Measurements from ENCODE around the gene CAMK2N2.
"Not testable (repeated sequence)": the region's sequence is repeated elsewhere in the genome, so short reads cannot be mapped to it uniquely, and the experiment has no call there.

Gene CAMK2N2

DNA sequence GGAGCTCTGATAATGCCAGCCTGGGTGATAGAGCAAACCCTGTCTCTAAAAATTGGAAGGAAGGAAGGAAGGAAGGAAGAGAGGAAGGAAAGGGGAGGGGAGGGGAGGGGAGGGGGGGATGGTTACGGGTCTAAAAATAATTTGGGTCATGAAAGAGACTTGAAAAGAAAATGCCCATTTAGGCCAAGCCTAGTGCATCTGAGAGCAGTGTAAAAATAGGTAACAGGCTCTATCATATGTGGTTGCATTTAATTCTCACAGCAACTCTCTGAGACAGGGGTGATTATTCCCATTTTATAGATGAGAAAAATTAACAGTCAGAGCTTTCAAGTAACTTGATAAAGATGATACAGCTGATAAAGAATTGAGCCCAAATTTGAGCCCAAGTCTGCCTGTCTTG lies 10.9 kb upstream of the CAMK2N2 start:
- DNase-seq = no peak

DNA sequence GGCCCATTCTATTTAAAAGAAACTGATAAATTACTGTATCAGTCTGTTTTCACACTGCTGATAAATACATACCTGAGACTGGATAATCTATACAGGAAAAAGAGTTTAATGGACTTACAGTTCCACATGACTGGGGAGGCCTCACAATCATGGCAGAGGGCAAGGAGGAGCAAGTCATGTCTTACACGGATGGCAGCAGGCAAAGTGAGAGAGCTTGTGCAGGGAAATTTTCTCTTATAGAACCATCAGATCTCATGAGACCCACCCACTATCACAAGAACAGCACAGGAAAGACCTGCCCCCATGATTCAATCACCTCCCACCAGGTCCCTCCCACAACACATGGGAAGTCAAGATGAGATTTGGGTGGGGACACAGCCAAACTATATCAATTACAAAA lies 5.9 kb upstream of the CAMK2N2 start:
- not testable (repeated sequence) for DNase-seq

DNA sequence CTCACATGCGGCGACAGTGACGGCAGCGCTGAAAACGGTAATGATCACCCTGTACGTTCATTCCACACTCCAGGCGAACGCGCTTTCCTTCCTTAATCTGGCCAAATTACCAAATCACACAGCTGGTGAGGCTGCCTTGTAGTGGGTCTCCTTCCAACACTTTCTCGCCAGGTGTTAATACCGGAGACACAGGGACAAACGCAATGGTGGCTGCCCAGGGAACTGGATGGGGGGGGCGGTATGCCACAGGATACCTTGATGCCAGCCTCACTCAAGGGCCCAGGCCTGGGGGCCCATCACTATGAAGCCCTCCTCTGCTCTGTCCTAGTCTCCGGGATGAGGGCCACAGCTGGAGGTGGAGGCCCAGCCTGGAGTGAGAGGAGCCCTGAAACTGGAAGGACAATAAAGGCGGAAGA lies 1.4 kb upstream of the CAMK2N2 start:
- DNase-seq = no peak

DNA sequence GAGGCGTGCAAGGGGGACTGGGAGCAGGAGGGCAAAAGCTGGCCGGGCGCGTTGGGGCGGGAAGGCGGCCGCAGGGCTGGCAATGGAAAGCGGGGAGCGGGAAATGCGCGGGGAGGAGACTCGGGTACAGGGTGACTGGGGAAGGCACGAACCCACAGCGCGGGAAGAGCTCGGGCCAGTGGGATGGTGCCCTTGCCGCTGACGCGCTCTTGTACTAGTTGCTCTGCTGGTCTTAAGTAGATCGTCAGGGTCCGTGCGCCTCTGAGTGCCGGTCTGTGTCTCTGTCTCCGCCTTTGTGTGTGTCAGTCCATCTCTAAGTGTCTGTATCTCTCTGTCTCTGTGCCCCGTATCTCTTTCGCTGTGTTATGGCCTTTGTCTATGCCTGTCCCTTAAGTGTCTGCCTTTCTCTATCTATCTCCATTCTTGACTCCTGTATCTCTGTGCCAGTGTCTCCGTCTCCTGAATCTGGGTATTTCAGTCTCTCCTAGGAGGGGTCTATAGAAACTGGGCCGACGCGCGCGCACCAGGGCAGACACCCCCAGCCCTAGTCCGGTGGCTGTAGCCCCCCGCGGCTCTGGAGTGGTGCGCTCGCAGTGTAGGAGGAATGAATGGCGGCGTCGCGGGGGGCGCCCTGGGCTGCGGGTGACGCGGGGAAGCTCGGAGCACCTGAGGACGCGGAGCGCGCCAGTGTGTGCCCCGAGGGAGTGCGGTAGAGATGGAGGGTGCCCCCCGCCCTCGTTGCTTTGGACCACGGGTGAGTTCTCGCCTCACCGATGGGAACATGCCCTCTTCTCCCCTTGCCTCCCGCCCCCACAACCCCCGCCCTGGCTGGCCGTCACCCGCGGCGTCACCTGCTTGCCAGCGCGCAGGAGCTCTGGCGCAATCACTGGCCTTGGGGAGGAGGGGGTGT lies 756 bp upstream of the CAMK2N2 start:
- DNase-seq = no peak

DNA sequence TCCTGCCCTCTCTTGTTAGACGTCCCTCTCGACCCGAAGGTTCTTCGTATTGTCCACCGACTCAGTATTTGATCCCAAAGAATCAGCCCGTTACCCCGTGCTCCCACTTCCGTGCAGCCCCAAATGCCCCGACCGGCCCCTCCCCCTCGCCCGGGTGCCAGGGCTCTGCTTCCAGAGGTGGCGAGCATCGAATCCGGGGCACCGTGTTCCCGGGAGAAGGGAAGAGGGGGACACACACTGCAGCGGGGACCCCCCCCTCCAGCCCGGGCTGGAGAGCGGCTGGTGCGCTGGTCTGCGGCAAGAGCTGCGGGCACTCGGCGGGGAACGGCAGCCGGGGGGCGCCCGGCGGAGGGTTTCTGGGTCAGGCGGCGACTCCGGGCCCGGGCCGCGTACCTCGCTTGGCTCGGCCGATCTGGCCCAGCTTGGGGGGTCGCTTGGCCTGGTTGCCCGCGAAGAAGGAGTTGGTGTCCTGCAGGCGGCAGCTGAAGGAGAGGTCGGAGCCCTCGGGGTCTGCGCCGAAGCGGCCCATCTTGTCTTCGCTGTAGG lies 556 bp downstream of the CAMK2N2 start:
- no peak for DNase-seq

DNA sequence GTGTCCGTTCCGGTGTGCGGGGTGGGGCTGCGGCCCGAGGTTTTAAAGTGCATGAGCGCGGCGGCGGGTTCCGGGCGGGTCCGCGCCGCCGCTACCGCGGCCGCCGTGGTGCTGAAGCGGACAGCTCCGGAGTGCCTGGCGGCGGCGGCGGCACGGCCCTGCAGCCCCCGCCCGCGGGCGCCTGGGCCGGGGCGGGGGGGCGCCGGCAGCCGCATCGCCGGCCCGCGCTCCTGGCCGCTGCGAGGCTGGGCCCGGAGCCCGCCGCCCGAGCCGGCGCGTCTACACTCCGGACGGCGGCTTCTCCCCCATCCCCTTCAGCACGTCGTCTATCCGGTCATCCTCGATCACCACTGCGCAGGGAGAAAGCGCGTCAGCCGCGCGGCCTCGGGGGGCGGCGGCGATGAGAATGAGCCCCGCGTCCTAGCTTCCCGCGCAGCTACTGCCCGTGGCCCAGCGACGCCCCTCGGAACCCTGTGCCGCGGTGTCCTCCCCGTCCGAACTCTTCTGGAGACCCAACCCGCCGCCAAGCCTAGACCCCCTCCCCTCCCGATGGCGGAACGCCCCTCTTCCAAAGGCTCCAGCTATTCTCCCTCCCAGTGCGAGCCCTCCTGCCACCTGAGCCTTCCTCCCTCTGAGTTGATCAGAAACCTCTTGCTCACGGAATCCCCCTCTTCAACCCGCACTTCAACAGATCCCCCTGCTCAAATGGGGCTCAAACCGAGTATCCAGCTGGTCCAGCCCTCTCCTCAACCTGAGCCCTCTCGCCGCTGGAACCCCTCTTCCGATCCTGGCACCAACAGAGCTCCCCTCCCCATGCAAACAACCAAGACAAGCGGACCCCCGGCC lies 1.3 kb downstream of the CAMK2N2 start:
- DNase-seq = peak; percentile 51

DNA sequence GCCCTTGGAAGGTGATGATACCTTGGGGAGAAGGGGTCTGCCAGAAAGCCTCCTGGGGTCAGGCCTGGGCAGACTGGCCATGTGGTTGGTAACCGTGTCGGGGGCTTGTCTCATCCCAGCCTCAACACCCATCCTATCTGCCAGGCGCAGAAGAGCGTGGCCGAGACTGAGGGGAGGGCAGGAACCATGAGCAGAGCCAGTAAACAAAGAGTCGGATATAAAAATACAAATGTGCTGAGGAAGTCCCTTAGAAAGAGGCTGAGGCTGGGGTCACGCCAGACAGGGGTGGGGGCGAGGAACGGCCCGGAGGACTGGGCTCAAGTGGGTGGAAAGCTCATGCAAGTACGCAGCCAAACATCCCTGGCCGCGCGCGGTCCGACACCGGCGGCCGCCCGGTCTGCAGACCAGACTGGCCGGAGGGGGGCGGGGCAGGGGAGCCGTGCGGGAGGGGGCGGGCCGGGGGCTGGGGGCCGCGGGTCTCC lies 1.9 kb downstream of the CAMK2N2 start:
- no peak for DNase-seq

DNA sequence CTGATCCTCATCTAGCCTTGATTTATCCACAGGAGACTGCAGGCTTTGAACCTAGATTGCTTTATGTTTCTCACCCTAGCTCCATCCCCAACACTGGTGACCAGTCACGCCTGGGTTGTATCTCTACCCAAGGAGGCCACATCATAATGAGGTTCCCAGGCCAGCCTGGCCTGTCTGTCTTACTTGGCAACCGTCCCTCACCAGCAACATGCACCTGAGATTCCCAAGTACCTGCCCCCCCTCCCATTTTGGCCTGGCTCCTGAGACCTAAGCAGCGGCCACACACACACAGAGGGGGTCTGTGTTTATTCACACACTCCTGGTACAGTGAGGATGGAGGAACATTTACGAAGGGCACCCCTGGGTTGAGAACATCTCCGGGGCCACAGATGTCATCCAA lies 2.4 kb downstream of the CAMK2N2 start:
- DNase-seq = no peak

DNA sequence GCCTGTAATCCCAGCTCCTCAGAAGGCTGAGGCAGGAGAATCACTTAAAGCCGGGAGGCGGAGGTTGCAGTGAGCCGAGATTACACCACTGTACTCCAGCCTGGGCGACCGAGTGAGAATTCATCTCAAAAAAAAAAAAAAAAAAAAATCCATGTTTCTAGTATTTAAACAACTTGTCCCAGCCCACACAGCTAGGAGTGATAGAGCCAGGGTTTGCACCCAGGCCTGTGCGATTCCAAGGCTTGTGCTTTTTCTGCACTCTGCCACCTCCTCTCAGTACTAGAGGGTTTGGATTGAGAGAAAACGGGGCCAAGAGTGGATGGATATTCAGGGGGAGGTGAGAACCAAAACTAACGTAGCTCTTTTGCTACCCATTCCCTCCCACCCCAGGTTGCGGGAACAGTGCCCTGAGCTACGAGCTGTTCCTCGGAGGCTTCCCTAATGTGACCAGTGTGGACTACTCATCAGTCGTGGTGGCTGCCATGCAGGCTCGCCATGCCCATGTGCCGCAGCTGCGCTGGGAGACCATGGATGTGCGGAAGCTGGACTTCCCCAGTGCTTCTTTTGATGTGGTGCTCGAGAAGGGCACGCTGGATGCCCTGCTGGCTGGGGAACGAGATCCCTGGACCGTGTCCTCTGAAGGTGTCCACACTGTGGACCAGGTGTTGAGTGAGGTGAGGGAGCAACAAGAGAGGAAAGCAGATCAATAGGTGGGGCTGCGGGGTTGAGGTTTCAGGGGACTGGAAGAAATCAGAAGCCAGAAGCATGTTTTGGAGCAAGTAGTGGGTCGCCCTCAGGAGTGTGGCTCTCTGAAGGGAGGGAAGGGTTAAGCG lies 4.1 kb downstream of the CAMK2N2 start:
- no peak for DNase-seq

DNA sequence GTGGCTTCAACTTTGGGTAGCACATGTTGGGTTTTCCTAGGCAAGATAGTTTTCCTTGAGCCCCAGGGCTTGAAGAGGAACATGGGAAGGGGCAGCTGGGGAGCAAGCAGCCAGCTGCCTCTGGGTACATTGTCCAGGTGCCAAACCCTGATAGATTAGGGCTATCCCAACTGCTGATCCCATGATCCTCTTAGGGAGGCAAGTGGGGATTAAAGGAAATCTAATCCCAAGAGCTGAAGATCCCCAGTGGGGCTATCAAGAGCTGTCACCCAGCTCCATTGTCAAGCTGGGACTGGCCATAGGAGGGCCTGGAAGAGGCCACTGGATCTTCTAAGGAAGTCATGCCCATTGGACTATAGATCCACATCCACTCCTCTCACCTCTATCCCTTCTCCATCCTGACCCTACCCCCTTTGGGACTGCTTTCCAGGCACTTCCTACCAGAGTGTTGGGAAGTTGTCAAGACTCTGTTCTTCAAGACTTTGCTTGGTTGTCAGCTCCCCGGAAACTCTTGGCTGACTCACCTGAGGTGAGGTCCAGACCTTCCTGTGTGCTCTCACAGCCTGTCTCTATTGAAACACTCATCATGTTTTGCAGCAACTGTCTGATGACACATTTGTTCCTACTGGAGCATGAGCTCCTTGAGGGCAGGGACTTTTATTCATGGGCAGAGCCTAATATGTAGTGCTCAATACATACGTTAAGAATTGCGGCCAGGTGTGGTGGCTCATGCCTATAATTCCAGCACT lies 5.9 kb downstream of the CAMK2N2 start:
- DNase-seq = no peak

DNA sequence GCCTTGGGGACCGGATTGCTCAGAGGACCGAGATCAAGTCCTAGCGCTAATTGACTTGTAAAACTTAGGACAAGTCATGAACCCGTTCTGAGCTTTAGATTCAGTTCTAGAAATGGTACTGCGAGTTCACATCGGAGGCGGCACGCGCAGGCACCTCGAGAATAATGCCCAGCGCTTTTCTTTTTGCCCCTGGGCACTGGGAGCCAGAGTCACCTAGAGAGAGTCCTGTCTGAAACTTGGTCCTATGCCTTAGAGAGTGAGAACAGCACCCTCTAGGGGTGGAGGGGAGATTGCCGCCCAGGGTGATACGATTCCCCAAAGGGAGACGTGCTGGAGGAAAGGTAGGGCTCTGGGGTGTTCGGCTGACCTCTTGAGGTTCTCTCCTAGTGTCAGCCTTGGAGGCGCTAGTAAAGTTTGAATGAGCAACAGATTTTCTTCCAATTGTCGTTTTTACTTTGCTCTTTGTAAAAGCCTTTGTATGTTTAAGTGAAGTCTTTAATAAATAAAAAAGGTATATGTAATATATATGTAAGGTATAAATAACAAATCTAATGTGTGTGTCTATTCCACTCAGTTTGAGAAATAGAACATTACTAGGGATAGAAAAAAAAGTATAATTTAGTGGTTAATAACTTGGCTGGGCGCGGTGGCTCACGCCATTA lies 11.1 kb downstream of the CAMK2N2 start:
- DNase-seq = peak; percentile 74

DNA sequence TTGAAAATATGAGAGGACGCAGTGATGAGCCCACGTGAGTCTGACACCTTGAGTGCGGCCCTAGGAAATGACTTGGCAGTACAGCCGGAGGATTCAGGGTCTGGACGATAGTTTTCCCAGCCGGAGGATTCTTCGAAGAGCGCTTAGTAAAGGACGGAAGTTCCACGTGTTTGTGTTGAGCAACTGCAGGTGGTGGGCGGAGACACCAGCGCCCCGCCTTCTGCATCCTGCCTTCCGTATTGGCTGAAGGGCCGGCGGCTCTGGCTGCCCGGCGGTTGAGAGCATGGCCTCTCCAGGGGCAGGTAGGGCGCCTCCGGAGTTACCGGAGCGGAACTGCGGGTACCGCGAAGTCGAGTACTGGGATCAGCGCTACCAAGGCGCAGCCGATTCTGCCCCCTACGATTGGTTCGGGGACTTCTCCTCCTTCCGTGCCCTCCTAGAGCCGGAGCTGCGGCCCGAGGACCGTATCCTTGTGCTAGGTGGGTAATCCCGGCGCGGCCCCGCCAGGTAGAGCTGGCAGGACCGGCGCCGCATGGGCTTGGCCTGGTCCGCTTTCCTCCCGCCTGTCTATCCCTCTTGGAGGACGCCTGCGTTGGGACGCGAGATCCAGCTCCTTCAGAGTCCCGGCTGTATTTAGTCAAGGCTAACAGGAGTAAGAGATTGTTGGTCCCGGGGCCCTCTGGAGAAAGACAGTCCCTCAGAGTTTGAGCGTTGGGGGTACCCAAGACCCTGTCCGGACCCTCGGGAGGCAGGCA lies 11.8 kb downstream of the CAMK2N2 start, which contains the start of gene EEF1AKMT4:
Gene EEF1AKMT4 (plus strand): TSS at position 261 of the 755 bp plus-strand sequence. CDS start 23 bp downstream, at position 284.
- peak; percentile 97 for DNase-seq

DNA sequence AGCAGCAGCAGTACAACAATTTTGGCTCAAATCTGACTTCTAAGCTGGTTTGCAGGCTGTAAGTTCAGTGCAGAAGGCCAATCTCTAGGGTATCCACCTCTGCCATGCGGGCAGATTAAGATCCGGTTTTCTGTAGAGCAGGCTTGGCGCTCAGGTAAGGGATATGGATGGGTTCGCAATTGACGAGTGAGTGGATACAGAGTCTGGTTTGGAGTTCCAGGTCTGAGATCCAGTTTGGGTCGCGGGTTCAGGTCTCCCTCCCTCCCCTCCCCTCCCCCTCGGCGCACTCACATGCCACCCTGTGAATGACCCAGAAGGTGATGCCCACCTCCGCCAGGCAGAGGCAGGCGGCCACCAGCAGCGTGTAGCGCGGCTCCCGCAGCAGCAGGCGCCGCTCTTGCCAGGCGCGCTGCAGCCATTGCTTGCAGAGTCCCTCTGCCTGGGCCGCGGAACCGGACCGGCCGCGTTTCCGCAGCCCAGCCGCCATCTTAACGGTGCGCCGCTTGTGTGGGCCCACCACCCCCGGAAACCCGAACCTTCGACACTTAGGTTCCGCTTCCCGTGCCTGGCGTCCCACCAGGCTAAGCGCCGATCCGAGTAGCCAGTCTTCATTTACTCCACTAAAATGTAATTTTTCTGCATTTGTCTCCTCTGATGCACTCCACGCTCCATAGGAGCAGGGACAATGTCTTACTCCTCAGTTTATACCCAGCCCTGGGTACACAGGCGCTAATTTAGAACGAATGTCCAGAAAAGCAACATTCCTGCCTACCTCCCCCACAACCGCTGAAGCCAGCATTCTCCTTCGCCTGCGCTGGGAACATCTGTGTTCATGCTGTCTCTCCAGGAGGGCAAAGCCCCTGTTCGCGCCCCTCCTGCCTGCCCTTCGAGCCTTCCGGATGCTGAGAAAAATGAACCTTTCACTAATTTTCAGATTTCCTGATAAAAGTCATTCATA lies 12.6 kb downstream of the CAMK2N2 start, which contains the start of gene ALG3:
Gene ALG3 (minus strand): TSS at position 509 of the 958 bp plus-strand sequence. CDS start 22 bp downstream, at position 487.
- DNase-seq = peak; percentile 90

DNA sequence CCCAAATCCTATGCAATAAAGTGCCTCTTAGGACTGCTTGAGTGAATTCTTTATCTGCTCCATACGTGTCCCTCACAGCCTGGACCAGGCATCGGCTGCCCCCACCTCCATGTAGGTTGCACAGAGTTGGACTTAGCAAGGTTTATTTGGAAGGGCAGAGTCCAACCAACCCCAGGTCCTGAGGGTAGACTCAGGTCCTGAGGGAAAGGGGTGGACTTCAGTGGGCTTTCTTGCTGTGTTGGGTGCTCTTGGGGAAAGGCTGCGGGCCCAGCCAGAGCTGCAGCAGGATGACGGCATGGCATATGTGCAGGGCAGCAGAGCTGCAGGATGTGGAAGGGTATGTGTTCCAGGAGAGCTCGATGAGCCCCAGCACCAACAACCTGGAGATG lies 19.1 kb downstream of the CAMK2N2 start:
- no peak for DNase-seq

DNA sequence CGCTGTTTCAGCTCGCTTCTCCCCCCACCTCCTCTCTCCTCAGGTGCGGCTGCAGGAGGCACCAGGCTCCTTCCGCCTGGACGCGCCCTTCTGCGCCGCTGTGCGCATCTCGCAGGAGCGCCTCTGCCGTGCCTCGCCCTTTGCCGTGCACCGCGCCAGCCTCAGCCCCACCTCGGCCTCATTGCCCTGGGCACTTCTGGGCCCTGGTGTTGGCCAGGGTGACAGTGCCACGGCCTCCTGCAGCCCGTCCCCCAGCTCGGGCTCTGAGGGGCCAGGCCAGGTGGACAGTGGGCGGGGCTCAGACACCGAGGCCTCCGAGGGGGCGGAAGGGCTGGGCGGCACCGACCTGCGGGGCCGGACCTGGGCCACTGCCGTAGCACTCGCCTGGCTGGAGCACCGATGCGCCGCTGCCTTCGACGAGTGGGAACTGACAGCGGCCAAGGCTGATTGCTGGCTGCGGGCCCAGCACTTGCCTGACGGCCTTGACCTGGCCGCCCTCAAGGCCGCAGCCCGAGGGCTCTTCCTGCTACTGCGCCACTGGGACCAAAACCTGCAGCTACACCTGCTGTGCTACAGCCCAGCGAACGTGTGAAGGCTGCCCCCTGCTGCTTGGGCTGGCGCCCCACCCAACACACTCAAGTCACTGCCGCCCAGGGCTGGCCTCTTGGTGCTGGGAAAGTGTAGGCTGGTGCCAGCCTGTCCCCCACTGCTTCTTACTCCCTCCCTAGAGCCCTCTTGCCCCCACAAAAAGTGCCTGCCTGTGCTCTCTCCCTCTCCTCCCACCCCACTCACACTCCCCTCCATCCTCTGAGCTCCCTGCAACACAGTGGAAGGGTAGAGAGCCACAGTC lies 19.7 kb downstream of the CAMK2N2 start:
- no peak for DNase-seq

DNA sequence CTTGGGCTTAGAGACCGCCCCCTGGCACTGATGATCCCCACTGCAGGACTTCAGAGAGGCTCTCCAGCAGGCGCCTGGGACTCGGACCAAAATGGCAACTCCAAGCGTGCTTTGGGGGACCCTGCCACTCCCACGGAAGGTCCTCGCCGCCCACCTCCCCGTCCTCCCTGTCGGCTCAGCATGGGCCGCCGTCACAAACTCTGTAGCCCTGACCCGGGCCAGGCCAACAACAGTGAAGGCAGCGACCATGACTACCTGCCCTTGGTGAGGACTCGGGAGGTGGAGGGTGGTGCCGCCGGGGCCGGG lies 20.3 kb downstream of the CAMK2N2 start:
- DNase-seq = no peak

DNA sequence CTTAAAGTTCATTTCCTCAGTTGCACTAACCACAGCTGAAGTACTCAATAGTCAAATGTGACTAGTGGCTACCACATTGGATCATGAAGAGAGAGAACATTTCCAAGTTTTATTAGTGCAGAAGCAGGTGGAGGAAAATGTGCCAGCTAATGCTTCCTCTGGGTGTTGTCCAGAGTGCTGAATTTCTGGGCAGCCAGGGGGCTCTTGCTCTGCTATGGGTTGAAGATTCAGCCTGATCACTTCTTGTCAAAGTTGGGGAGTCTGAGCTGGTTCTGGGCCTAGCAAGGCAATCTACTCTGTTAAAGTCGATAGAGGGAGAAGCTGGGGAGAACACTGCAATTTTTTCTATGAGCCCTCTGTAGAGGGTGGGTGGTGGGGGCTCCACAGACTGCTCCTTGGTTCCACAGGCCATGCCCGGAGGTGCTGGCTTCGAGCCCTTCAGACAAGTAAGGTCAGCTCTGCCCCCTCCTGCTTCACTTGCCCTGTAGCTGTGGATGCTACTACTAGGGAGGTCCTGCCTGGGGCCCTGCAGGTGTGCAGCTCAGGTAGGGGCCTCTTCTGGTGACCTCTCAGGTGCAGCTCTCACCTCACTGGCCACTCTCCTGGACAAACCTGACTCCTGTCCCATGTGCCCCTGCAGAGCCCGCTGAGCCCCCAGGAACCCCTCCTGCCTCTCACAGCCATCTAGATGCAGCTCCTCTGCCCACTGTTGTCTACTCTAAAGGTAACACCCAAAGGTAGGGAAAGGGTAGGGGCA lies 20.8 kb downstream of the CAMK2N2 start:
- no peak for DNase-seq
